Activated CD8-positive, alpha-beta memory T cell treated with anti-CD3 and anti-CD28 coated beads, Interleukin-2, amount 10 ng/mL, durations not matched to agents 7 days and 5 days (primary cell): ENCODE data around the gene CKS1B. TPM values are rescaled to one million over a fixed set of nuclear protein-coding genes. Genes with fewer than 3 reads are reported as not detected.

ENCODE experiments used
- ATAC-seq: fragments of 150-1000 bp; cut with Tn5 transposase; one replicate; pipeline ENCODE4 v1.10.0; 2021; ENCODE audit warnings: moderate library complexity
- CTCF ChIA-PET: fragments of 350-600 bp; sonication (Branson Sonifier 250); formaldehyde crosslinking; loops from one replicate; lab custom pipeline; 2021; ENCODE audit warnings: antibody characterized with exemption; lab: Charles Lee
- DNase-seq: peaks from one replicate; pipeline ENCODE4 v3.0.0-alpha.2; 2020
- H3K27ac Mint-ChIP-seq: one replicate; pipeline ENCODE4 v1.8.0; 2021; ENCODE audit warnings: mild to moderate bottlenecking, mixed read lengths
- H3K27me3 Mint-ChIP-seq: one replicate; pipeline ENCODE4 v1.8.0; 2021; ENCODE audit warnings: mixed read lengths
- H3K36me3 Mint-ChIP-seq: one replicate; pipeline ENCODE4 v1.8.0; 2021; ENCODE audit warnings: mild to moderate bottlenecking, mixed read lengths
- H3K4me1 Mint-ChIP-seq: one replicate; pipeline ENCODE4 v1.8.0; 2021; ENCODE audit warnings: mixed read lengths
- H3K4me3 Mint-ChIP-seq: one replicate; pipeline ENCODE4 v1.8.0; 2021; ENCODE audit warnings: mild to moderate bottlenecking, moderate library complexity, mixed read lengths
- H3K9me3 Mint-ChIP-seq: one replicate; pipeline ENCODE4 v1.8.0; 2022; ENCODE audit warnings: low read depth, mixed read lengths
- total RNA-seq, 2 experiments: library from RNA; stranded (reverse); gene quantifications; one replicate each; pipeline ENCODE4 v1.2.3, GENCODE V29; 2021

The CKS1B gene
- total RNA-seq, 2 experiments from 2014 or later = 149 to 155 TPM

GRCh38 chr1:154953611-154954038 is 20.9 kb upstream of the CKS1B start:
- peak overlapping the region; percentile 98 for H3K27ac Mint-ChIP-seq
- ATAC-seq = no peak
- H3K4me1 Mint-ChIP-seq = peaks cover 75% of the 10 kb centered on the region
- no peaks in the 10 kb centered on the region for H3K27me3 Mint-ChIP-seq
- CTCF ChIA-PET = interaction anchor here (1.2 to 5.6 kb wide), 5 partner anchors 10 to 65 kb away, joined by 3 to 46 read pairs (median 11); partner anchors contain the start of genes FLAD1 and PMVK
- peak overlapping the region; percentile 95 for H3K4me3 Mint-ChIP-seq
- peaks cover 17% of the 10 kb centered on the region for H3K36me3 Mint-ChIP-seq
- DNase-seq = no peak
- H3K9me3 Mint-ChIP-seq = no peaks in the 10 kb centered on the region

- Mint-ChIP-seq H3K27ac (peak overlapping the region; percentile 98), H3K4me3 (peak overlapping the region; percentile 95), H3K36me3 (peaks cover 17% of the 10 kb centered on the region), H3K9me3 (no peaks in the 10 kb centered on the region), H3K27me3 (no peaks in the 10 kb centered on the region), H3K4me1 (peaks cover 73% of the 10 kb centered on the region)
- CTCF ChIA-PET = interaction anchor here (1.0 to 5.6 kb wide), 11 partner anchors 9 to 130 kb away, joined by 3 to 46 read pairs (median 7); partner anchors contain the start of genes ADAM15, CKS1B, FLAD1 and LENEP
- no peak for ATAC-seq
- DNase-seq = no peak
Measured at GRCh38 chr1:154954541-154954940, 19.9 kb upstream of the CKS1B start.

GRCh38 chr1:154955039-154955717 is 19.3 kb upstream of the CKS1B start:
- Mint-ChIP-seq H3K4me3 (peak overlapping the region; percentile 95), H3K27ac (peak overlapping the region; percentile 98), H3K36me3 (peaks cover 17% of the 10 kb centered on the region), H3K4me1 (peaks cover 77% of the 10 kb centered on the region), H3K27me3 (no peaks in the 10 kb centered on the region), H3K9me3 (no peaks in the 10 kb centered on the region)
- ATAC-seq (peak; percentile 89), DNase-seq (peak; percentile 97)
- CTCF ChIA-PET = interaction anchor here (0.7 to 5.6 kb wide), 22 partner anchors 9 to 347 kb away, joined by 3 to 46 read pairs (median 4); partner anchors contain the start of genes ADAM15, CKS1B, EFNA4 and FLAD1

GRCh38 chr1:154955718-154956543 is 18.6 kb upstream of the CKS1B start, which contains the start of gene PBXIP1:
TSS of gene PBXIP1 (minus strand) at chr1:154956099. CDS start at chr1:154953721, 2,378 bp downstream.
- Mint-ChIP-seq H3K9me3 (no peaks in the 10 kb centered on the region), H3K27ac (peak within 1 kb of the TSS; percentile 98), H3K4me1 (peaks cover 78% of the 10 kb centered on the region), H3K36me3 (peaks cover 14% of the 10 kb centered on the region), H3K27me3 (no peaks in the 10 kb centered on the region), H3K4me3 (peak within 1 kb of the TSS; percentile 95)
- ATAC-seq (peak; percentile 62), DNase-seq (peak; percentile 92)
- CTCF ChIA-PET = interaction anchor here (0.7 to 5.6 kb wide), 20 partner anchors 8 to 347 kb away, joined by 3 to 46 read pairs (median 4); partner anchors contain the start of genes ADAM15, CKS1B, EFNA4 and KRTCAP2

- H3K4me3 Mint-ChIP-seq = peak overlapping the region; percentile 95
- no peak for ATAC-seq
- DNase-seq = no peak
- no peaks in the 10 kb centered on the region for H3K27me3 Mint-ChIP-seq
- H3K4me1 Mint-ChIP-seq = peaks cover 75% of the 10 kb centered on the region
- H3K9me3 Mint-ChIP-seq = no peaks in the 10 kb centered on the region
- CTCF ChIA-PET = interaction anchor here (1.4 to 5.6 kb wide), 9 partner anchors 10 to 294 kb away, joined by 3 to 46 read pairs (median 5); partner anchors contain the start of genes CKS1B and EFNA4
- H3K27ac Mint-ChIP-seq = peak overlapping the region; percentile 98
- H3K36me3 Mint-ChIP-seq = peaks cover 16% of the 10 kb centered on the region
Measured at GRCh38 chr1:154956544-154956941, 17.9 kb upstream of the CKS1B start.

- peak overlapping the region; percentile 98 for H3K27ac Mint-ChIP-seq
- DNase-seq (no peak), ATAC-seq (no peak)
- H3K9me3 Mint-ChIP-seq = no peaks in the 10 kb centered on the region
- H3K4me3 Mint-ChIP-seq = no peak overlapping the region
- H3K36me3 Mint-ChIP-seq = peaks cover 12% of the 10 kb centered on the region
- H3K4me1 Mint-ChIP-seq = peaks cover 71% of the 10 kb centered on the region
- H3K27me3 Mint-ChIP-seq = no peaks in the 10 kb centered on the region
- CTCF ChIA-PET = interaction anchor here (1.4 to 5.6 kb wide), 3 partner anchors 39 to 107 kb away, joined by 3 to 41 read pairs (median 5); partner anchors contain the start of gene EFNA4
Measured at GRCh38 chr1:154957091-154957657, 17.3 kb upstream of the CKS1B start.

- Mint-ChIP-seq H3K4me1 (peaks cover 69% of the 10 kb centered on the region), H3K9me3 (no peaks in the 10 kb centered on the region), H3K4me3 (no peak overlapping the region), H3K27me3 (no peaks in the 10 kb centered on the region), H3K27ac (peak overlapping the region; percentile 47), H3K36me3 (peaks cover 16% of the 10 kb centered on the region)
- no peak for DNase-seq
- CTCF ChIA-PET = interaction anchor here (1.2 to 1.4 kb wide), 2 partner anchors 38 to 59 kb away, joined by 3 to 4 read pairs; no protein-coding TSS in a partner anchor
- no peak for ATAC-seq
Measured at GRCh38 chr1:154958036-154958435, 16.4 kb upstream of the CKS1B start.

GRCh38 chr1:154958681-154959425 is 15.6 kb upstream of the CKS1B start:
- ATAC-seq = no peak
- CTCF ChIA-PET = interaction anchor here (1.2 to 1.4 kb wide), 3 partner anchors 15 to 58 kb away, joined by 3 to 4 read pairs (median 4); no protein-coding TSS in a partner anchor
- H3K36me3 Mint-ChIP-seq = peaks cover 18% of the 10 kb centered on the region
- no peaks in the 10 kb centered on the region for H3K27me3 Mint-ChIP-seq
- H3K4me1 Mint-ChIP-seq = peaks cover 69% of the 10 kb centered on the region
- no peak overlapping the region for H3K4me3 Mint-ChIP-seq
- H3K9me3 Mint-ChIP-seq = no peaks in the 10 kb centered on the region
- DNase-seq = no peak
- H3K27ac Mint-ChIP-seq = peak overlapping the region; percentile 47

GRCh38 chr1:154959426-154959780 is 15.1 kb upstream of the CKS1B start:
- Mint-ChIP-seq H3K4me1 (peaks cover 65% of the 10 kb centered on the region), H3K27me3 (no peaks in the 10 kb centered on the region)

GRCh38 chr1:154960446-154961136 is 13.9 kb upstream of the CKS1B start:
- Mint-ChIP-seq H3K36me3 (peaks cover 20% of the 10 kb centered on the region), H3K9me3 (no peaks in the 10 kb centered on the region), H3K27me3 (no peaks in the 10 kb centered on the region), H3K4me3 (peak overlapping the region; percentile 96), H3K4me1 (peaks cover 55% of the 10 kb centered on the region), H3K27ac (peak overlapping the region; percentile 89)
- CTCF ChIA-PET = interaction anchor here (0.8 to 3.2 kb wide), 19 partner anchors 8 to 124 kb away, joined by 3 to 21 read pairs (median 5); partner anchors contain the start of genes ADAM15, FLAD1, PMVK and SHC1
- no peak for DNase-seq
- ATAC-seq = no peak

More at GRCh38 chr1:154959426-154959780, 15.1 kb upstream of the CKS1B start:
- H3K9me3 Mint-ChIP-seq = no peaks in the 10 kb centered on the region
- H3K4me3 Mint-ChIP-seq = peak overlapping the region; percentile 31
- H3K27ac Mint-ChIP-seq = no peak overlapping the region
- H3K36me3 Mint-ChIP-seq = peaks cover 20% of the 10 kb centered on the region
- ATAC-seq (no peak), DNase-seq (no peak)
- CTCF ChIA-PET = interaction anchor here (0.9 to 2.9 kb wide), 3 partner anchors 14 to 19 kb away, joined by 3 to 21 read pairs (median 4); no protein-coding TSS in a partner anchor
